ENCODE data around the gene ZNF618.

Gene ZNF618

GRCh38 chr9:113912816-113913215, 36.7 kb downstream of the ZNF618 start:
- H3K36me3 ChIP-seq (replicated peaks), result no peaks in the 10 kb centered on the region
- no peak for TF ChIP-seq CTCF (IDR thresholded peaks at IDR 0.05; ENCODE audit: low read depth, low read length, missing control alignments)
- H3K27me3 ChIP-seq (replicated peaks), result no peaks in the 10 kb centered on the region
- no peak overlapping the region for H3K27ac ChIP-seq
- no peak overlapping the region for H3K4me3 ChIP-seq (ENCODE audit: low read depth, low read length)
- in situ Hi-C loops (cut with HindIII; ENCODE audit: low pct_ligation_motif_present, low sequenced_read_pairs), result no loop called here
- DNase-seq, result no peak

GRCh38 chr9:113913426-113914195, 37.5 kb downstream of the ZNF618 start:
- no peak for TF ChIP-seq CTCF (IDR thresholded peaks at IDR 0.05; ENCODE audit: low read depth, low read length, missing control alignments)
- in situ Hi-C loops (cut with HindIII; ENCODE audit: low pct_ligation_motif_present, low sequenced_read_pairs), result no loop called here
- Histone ChIP-seq H3K36me3 (replicated peaks) (no peaks in the 10 kb centered on the region), H3K27ac (no peak overlapping the region), H3K27me3 (replicated peaks) (no peaks in the 10 kb centered on the region), H3K4me3 (ENCODE audit: low read depth, low read length) (no peak overlapping the region)
- DNase-seq, result no peak

GRCh38 chr9:113914517-113914916, 38.4 kb downstream of the ZNF618 start:
- no peak for TF ChIP-seq CTCF (IDR thresholded peaks at IDR 0.05; ENCODE audit: low read depth, low read length, missing control alignments)
- Histone ChIP-seq H3K27me3 (replicated peaks) (no peaks in the 10 kb centered on the region), H3K36me3 (replicated peaks) (no peaks in the 10 kb centered on the region), H3K4me3 (ENCODE audit: low read depth, low read length) (no peak overlapping the region), H3K27ac (no peak overlapping the region)
- no peak for DNase-seq
- in situ Hi-C loops (cut with HindIII; ENCODE audit: low pct_ligation_motif_present, low sequenced_read_pairs), result no loop called here

GRCh38 chr9:113915817-113916434, 39.8 kb downstream of the ZNF618 start:
- in situ Hi-C loops (cut with HindIII; ENCODE audit: low pct_ligation_motif_present, low sequenced_read_pairs), result no loop called here
- TF ChIP-seq CTCF (IDR thresholded peaks at IDR 0.05; ENCODE audit: low read depth, low read length, missing control alignments), result no peak
- Histone ChIP-seq H3K36me3 (replicated peaks) (no peaks in the 10 kb centered on the region), H3K4me3 (ENCODE audit: low read depth, low read length) (no peak overlapping the region), H3K27ac (no peak overlapping the region), H3K27me3 (replicated peaks) (no peaks in the 10 kb centered on the region)
- no peak for DNase-seq

- in situ Hi-C loops (cut with HindIII; ENCODE audit: low pct_ligation_motif_present, low sequenced_read_pairs), result no loop called here
- no peak for DNase-seq
- TF ChIP-seq CTCF (IDR thresholded peaks at IDR 0.05; ENCODE audit: low read depth, low read length, missing control alignments), result no peak
- no peak overlapping the region for H3K4me3 ChIP-seq (ENCODE audit: low read depth, low read length)
- no peak overlapping the region for H3K27ac ChIP-seq
- H3K27me3 ChIP-seq (replicated peaks), result no peaks in the 10 kb centered on the region
- no peaks in the 10 kb centered on the region for H3K36me3 ChIP-seq (replicated peaks)
Measured at GRCh38 chr9:113916931-113917330, 40.8 kb downstream of the ZNF618 start.
